GM19438 (cell line): ENCODE measurements around the gene FGGY.

Experiments used
- ATAC-seq: cut with Tn5 transposase; IDR thresholded peaks from one replicate; pipeline ENCODE4 v1.9.1; 2021; ENCODE audit warnings: low read depth; ENCODE audit not compliant: unreplicated experiment

FGGY gene

DNA sequence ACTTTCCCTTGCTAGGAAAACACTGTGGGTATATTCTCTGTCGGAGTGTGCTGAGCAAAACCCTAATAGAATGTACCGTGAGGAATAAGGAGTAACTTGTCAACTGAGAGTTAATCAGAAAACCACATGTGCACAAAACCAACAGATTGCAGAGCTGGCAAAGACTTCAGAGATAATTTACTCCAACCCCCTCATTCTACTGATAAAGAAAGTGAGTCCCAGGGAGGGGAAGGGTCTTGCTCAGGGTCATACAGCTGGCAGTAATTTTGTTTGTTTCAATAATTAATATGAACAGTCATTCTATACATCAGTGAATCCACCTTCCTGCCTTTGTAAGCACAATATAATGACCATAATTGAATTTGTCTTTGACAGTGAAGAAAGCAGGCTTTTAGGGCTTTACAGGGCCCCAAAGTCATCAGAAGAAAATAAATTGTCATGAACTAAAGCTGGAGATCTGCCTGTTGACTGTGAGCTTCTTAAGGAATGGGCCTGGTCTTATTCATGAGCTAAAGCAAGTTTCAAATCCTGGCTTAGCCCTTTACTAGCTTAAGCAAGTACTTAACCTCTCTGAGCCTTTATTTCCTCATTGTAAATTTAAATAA, 450.6 kb downstream of the FGGY start:
- no peak for ATAC-seq

DNA sequence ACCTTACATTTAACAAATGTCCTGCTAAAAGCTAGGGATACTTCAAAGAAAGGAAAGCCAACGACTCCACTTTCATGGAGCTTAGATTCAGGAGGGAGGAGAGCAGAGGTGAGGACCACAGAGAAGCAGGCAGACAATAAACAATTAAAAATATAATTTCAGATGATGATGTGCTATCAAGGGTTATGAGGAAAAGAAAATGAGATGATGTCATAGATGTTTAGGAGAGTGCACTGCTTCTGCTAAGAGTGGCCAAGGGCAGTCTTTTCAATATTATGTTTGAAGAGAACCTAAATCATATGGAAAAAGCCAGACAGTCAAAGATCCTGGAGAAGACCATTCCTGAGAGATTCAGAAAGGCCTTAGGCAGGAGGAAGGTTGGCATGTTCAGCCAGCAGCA, 451.2 kb downstream of the FGGY start:
- no peak for ATAC-seq

DNA sequence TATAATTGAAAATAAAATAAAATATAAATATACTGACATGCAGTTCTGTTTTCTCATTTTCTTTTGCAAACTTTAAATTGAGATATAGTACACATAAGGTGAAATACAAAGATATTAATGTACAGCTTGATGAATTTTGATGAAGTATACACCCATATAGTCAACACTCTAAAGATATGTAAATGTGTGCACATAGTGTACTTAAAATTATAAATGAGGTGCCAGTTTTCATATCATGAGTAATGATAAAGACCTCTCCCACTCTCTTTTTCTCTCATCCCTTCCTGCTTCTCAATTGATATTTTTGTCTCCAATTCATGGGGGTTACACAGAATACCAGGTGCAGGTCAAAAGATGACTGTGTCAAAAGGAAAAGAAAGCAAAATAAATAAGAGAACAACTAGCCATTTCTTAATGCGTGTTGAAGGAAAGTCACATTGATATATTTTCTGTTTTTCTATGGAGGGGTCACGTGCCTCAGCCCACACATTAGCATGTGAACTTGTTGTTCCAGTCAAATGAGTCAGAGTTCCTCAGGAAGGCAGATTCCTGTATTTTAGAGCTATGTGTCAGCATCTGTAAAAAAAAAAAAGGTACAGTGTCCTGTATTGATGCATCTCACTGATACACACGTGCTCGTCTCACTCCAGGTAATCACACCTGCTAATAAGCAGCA, 453.6 kb downstream of the FGGY start:
- ATAC-seq, result no peak

DNA sequence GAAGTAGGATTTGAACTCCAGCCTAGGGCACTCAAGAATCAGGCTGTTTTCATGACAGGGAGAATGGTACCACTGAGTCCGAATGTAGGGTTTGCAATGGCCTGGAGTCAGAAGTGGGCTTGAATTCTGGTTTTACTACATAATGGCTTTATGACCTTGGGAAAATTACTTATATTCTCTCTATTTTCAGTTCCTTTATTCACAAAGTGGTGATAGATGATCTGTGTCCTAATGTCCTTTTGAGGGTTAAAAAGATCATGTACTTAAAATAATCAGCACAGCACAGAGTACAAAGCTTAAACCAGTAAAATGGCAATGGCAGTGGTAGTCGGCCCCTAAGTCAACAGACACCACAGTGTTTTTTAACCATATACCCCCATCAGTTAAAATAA, 454.1 kb downstream of the FGGY start:
- no peak for ATAC-seq

DNA sequence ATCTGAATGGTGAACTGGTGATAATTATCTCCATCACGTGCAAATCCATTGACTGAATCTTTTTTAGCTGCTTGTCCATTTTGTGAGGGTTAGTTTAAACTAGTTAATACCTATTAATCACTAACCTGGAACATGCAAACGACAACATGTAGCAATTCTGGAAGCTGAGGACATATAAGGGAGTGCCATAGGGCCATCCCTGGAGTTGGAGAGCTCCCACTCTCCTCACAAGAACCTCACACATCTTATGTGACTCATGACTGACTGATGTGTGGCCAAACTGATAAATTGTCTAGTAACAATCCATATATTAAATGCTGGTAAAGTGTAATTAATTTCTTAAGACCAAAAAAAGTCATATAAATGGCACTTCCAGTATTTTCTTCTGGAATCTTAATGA, 454.9 kb downstream of the FGGY start:
- ATAC-seq, result no peak

DNA sequence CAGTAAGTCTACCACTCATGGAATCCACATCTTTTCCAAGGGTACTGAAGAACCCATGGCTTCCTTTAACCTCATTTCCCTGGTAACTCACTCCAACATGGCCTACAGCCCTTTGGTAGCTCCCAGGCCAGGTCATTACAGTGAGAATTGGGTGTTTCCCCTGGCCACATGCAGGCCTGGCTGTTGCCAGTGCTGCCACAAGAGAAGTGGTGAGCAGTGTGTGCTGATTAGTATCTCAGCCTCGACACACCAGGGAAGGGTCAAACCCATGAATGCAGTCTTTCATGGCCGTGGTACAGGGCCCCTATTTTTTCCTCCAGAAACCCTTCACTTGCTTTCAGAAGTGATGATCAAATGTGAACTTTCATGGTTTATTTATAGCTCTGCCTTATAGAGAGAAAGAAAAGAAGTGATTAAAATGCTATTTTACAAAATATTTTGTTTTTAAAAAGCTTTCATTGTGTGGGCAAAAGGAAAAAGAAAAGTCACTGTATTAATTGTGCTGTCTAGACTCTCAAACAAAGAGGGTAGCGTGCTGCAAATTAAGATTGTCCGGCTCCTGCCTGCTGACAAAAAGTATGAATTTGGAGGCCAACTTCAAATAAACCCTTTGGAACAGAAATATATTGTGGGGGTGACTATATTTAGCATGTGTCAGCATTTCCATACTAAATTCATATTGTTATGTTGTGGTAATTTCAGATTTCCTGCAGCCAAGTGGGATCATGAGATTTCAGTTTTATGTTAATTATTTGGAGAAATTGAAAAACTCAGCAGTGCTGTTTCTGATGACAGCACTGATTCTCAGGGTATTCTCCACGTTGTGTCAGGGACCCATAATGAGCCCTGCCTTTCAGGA, 455.9 kb downstream of the FGGY start:
- ATAC-seq, result peak; percentile 45

DNA sequence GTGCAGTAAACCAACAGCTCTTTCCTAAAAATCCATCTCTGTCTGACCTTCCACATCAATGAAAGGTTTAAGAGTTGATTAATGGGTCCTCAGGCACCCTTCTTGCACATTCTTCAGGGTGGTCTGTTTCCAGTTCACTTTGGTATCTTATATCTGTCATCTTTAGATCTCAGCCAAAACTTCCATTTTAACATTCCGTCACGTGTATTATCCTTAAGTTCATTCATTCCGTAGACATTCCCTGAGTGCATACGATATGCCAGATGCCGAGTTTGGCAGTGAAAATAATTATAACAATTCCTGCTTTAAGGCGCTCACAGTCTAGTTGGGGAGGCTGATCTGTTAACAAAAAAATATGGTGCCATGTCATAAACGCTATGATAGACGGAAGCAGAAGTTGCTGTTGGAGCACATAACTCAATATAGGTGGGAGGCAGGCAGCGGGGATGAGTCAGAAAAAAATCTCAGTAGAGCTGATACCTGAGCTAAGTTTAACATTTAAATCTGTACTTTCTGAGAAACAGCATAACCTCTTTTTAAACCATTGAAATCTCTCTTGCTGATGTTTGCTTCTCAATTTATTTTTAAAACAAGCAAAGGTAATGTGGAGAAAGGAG, 458.3 kb downstream of the FGGY start:
- ATAC-seq, result no peak

DNA sequence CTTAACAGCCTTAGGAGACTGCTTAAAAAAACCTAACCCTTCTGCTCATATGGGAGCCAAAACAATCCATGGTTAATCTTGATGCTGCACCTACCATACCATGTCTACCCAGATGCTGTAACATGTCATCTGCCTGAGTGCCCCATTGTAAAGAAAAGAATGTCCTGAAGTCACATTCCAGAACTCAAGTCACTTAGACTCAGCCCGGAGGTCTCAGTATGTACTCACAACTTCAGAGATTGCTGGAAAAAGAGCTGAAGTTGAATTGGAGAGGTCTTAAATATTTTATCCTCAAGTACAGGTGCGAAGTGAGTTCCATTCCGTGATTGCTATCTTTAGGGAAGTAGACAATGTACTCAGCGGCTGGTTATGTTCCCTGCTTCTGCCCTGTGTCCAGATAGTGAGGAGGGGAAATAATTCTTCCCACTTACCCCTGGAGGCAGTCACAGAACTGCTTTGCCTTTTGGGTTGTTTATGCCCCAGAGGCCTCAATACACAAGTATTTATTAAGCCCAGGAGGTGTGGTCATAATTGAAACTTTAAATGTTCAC, 460.4 kb downstream of the FGGY start:
- ATAC-seq, result no peak

DNA sequence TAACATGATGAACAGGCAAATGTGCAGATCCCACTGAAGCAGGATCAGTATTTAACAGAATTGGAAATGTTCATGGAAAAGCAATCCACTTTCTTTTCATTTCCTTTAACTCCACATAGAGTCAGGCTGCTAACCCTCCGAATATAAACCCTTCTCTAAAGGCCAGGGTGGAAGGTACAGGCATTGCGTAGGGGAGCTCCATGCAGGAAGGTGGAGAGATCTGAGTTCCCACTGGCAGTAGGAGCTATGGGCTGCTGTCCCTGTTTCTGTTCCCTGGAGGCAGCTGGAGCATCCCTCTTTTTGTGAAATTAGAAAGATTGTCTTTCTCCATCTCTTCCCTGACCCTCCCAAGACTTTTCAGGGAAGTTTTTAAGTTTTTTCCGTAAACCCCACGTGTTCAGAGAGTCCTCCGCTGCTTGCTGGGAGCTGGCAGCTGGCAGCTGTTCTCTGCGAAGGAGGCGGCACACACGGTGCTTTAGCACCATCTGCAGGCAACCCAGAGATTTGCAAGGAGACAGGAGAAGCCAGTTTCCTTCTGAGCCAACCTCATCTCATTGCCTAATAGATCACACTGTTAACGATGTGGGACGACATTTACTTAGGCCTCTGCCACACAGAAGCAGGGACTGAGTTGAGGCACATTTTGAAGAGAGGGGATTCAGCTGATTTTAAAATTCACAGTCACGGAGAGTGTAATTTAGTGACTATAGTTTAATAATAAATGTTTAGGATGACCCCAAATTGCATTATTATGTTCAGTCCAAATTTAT, 462.4 kb downstream of the FGGY start:
- ATAC-seq, result peak; percentile 81

DNA sequence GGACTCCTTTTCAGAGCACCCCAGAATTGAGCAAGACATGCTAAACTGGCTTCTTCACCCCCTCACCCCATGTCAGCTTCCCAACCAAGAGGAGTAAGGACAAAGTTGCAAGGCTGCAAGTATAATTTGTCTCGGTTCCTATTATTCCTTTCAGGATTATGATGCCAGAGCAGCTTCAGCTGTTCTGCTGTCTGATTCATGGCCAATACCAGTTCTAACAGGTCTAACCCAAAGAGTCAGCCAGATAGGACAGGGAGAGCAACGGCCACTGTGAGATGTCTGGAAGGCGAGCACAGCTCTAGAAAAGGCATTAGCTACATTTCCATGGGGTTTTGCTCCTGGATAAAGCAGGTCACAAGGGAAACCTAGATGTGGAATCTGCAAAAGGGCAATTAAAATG, 464.5 kb downstream of the FGGY start:
- ATAC-seq, result no peak

DNA sequence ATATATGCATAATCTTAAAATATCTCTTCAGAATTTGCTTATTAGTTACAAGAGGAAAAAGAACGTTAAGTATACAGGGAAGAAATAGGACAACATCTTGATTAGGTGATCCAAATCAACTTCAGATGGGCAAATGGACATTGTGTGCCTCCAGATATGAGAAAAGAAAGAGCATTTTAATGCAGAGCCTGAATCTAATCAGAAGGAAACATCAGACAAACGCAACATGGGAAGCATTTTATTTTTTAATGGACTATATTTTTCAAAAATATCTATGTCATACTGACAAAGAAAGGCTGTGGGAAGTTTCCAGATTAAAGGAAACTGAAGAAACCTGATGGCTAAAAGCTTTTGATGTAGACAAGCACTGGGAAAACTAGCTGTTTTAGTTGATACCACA, 466.5 kb downstream of the FGGY start:
- ATAC-seq, result no peak

DNA sequence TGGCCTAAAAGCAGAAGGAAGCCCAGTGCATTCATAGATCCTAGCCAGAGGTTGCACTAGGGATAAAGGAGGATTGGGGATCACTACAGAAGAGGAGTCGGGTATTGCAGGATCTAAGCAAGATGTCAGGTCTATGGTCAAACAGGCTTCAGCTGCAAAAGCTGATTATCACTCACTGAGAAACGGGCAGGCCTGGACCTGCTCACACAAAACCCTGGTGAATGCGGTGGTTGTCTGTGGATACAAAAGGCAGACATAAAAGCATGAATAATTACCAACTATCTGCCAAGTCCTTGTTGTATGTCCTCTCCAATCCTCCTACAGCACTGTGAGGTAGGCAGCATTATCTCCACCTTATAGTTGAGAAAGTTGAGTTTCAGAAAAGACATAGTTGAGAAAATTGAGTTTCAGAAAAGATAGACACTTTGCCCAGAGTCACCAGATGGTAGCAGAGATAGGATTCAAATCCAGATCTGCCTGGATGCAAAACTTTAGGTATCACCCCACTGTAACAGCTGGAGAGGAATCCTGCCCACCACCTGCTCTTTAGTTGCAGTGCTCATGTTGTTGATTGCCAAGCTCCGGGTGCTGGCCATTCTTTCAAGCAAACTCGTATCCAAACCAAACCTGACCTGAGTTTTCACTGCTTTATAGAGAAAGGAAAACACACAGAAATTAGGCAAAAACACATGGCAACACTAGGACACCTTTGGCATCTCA, 468.3 kb downstream of the FGGY start:
- no peak for ATAC-seq

DNA sequence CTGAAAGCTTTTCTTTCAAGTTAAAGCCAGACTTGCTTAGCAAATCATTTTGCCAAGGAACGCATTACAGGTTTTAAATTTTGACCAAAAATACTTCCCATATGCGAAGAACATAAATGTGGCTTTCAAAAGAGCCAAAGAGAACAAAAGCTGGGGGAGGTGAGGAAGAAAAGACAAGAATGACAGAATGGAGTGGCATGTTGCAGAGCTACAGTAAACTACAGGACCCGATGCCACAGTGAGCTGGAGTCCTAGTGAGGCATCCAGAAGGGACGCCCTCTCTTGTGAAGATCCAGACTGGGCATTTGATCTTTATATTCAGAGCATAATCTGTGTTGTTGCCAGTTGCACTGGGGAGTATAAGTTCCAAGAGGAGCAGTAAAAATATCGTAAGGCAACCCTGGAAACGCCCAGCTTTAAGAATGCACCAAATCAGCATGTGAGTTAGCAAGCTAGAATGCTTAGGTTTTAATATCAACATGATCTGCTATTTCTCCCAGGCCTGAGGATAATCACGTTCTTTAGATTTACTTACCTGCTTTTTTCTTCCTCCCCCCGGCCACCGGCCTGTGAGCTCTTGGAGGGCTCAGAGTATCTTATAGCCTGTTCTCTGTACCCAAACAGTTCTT, 469.4 kb downstream of the FGGY start:
- no peak for ATAC-seq

DNA sequence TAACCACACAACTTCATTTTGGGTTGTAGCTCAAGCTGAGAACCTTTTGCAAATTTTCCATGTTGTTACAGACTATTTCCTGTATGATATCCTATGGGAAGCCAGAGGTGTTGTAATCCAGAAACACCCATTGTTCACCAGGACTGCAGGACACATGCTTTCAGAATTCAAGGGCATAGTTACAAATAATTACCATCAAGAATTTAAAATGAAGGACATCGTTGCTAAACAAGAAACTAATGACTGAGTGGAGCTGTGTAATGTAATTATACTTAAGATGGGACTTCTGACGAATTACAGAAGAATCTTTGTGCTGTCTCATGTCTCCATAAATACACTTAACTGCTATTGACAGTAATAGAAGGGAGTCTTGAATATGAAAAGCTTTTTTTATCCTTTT, 470.2 kb downstream of the FGGY start:
- ATAC-seq, result no peak

DNA sequence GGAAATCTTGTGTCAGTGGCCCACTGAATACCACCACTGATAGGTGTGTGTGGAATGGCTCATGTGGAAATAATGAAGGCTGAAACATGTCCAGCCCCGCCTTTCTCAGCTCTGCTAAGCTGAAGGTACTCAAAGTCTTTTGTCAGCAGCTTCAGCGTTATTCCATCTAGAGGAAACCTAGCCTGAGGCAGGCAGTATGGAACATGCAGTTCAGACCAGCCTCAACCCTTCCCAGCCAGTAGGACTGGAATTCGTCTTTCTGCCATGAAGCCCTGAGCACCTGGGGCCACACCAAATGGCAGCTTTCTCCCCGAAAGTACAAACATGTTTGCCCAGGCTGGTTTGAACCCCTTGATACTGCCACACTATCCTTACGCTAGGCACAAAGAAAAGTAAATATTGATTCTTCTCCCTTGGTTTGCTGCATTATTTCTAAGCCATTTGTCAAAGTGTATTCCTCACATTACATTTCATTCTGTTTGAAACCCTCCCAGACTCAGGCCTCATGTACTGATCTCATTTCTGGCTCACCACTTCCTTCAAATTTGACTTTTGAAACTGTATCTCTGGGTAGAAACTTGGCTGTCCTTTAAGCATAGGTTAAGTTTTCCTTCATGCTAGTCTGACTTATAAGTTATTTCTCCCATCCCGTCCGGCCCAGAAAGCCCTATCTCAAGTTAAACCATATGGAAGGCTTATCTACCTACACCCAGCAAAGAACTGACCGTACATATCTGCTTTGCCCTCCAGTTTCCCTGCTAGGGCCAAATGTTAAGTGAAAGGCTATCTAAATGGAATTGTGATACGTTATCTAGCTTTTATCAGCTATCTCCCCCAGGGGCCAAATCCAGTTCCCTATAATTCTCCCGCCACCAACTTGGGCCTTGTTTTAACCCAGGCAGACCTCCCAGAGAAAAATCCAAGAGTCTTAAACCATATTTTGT, 472.2 kb downstream of the FGGY start:
- no peak for ATAC-seq

DNA sequence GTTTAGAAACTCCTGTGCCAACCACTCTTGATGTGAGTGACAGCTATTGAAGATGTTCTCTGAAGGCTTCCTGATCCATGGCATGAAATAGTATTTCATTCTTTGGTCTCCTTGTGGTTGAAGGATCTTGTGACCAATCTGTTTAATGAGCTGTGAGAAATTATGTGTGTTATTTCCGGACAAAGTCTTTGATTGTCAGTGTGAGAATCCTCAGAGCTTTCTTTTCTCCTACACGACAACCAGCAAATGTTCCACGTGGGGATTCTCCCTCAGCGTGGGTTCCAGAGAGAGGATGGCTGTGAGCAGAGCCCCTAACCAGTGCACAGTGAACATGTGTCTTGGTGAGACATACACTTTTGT, 472.8 kb downstream of the FGGY start:
- ATAC-seq, result no peak

DNA sequence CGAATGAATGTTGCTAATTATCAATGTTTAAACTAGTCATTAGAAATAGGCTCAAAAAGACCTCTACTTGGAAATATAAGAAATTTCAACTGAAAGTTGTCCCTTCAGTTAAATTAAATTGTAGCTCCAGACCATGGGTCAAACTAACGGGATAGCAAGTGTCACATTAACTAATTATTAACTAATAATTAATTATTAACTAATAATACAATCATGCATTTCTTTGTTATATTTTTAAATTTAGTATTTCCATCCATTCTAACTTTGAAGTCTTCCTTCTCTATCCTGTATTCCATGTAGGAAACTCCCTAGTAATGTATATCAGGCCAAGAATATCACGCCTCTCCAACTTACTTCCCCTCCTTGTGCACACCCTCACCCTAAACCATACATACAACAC, 474.5 kb downstream of the FGGY start:
- ATAC-seq, result no peak

DNA sequence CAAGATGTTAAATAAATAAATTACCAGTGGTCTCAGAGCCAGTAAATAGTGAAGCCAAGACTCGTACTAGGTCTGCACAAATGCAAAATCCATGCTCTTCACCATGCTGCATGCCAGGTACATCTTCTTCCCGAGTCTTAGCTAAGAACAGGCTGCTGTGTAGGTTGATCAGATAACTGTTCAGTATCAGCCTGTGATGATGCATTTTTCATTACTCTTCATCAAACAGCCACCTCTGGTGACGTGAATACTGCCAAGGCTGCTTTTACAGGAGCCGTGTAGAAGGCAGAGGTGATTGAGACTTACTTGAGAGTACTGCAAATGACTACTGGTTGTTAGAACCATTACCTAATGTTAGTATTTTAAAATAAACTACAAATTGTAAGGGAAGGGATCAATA, 478.6 kb downstream of the FGGY start:
- ATAC-seq, result no peak
